Lower leg skin (tissue), 4 donors: ENCODE results near the gene MMS22L. TPM values are rescaled to one million over a fixed set of nuclear protein-coding genes. Genes with fewer than 3 reads are reported as not detected.

Experiments
- DNase-seq, 2 donors: peaks; one replicate each; pipeline ENCODE4 v3.0.0-alpha.2; 2019; ENCODE audit warnings: low spot score in 2 of 2
- H3K4me3 ChIP-seq: fragments of 200-600 bp; sonication (generic); 2 replicates; pipeline ENCODE4 v1.5.1; 2017; ENCODE audit warnings: mild to moderate bottlenecking, low read depth; ENCODE audit not compliant: poor library complexity, severe bottlenecking
- CTCF ChIP-seq, 3 donors: fragments of 450-650 bp; IDR thresholded peaks; one replicate each; pipeline ENCODE4 v1.5.1; 2016; ENCODE audit warnings: antibody characterized with exemption in 3 of 3, mild to moderate bottlenecking in 3 of 3, moderate library complexity in 2 of 3
- POLR2A ChIP-seq, 2 donors: fragments of 450-650 bp; IDR thresholded peaks; one replicate each; pipeline ENCODE4 v1.6.1; 2016 to 2017; ENCODE audit warnings: antibody characterized with exemption in 2 of 2, mild to moderate bottlenecking in 1 of 2, moderate library complexity in 1 of 2
- WGBS, 2 donors: methylation state at CpG; one replicate each; pipeline ENCODE4 v1.1.5; 2018; 5-methylcytosine and 5-hydroxymethylcytosine counted together
- intact Hi-C: fragments of 100-400 bp; cut with DNase I; formaldehyde crosslinking; loops from one replicate; pipeline ENCODE4 v1.15.0; 2023; ENCODE audit warnings: low total_unique reads
- total RNA-seq, 4 donors: library from RNA; depleted of rRNA; stranded (reverse); fragments of >200 nt; gene quantifications; one replicate each; pipeline ENCODE4 v1.1.0, GENCODE V29; 2016

MMS22L gene
- total RNA-seq, 4 donors from 2014 or later = 3.5 to 31.7 (median 11.7) TPM

GRCh38 chr6:97222903-97223302, 60.1 kb downstream of the MMS22L start:
- intact Hi-C loops = no loop called here
- H3K4me3 ChIP-seq = no peak overlapping the region
- 78 to 81% methylated on average over 2 of the region's 2 CpGs for WGBS, 2 donors
- no peak for TF ChIP-seq POLR2A (IDR thresholded peaks at IDR 0.05)
- TF ChIP-seq CTCF (IDR thresholded peaks at IDR 0.05) = no peak
- DNase-seq = no peak

GRCh38 chr6:97218912-97219311, 64.1 kb downstream of the MMS22L start:
- 85 to 96% methylated on average over 4 of the region's 4 CpGs for WGBS, 2 donors
- no peak overlapping the region for H3K4me3 ChIP-seq
- no peak for DNase-seq
- intact Hi-C loops = no loop called here
- TF ChIP-seq CTCF (IDR thresholded peaks at IDR 0.05) (no peak), POLR2A (IDR thresholded peaks at IDR 0.05) (no peak)

- H3K4me3 ChIP-seq = no peak overlapping the region
- TF ChIP-seq CTCF (IDR thresholded peaks at IDR 0.05) (no peak), POLR2A (IDR thresholded peaks at IDR 0.05) (no peak)
- intact Hi-C loops = no loop called here
- DNase-seq = no peak
- 63 to 65% methylated on average over 6 of the region's 6 CpGs for WGBS, 2 donors
Observed at GRCh38 chr6:97215157-97215769, 67.8 kb downstream of the MMS22L start.

GRCh38 chr6:97214671-97215070, 68.3 kb downstream of the MMS22L start:
- no peak overlapping the region for H3K4me3 ChIP-seq
- WGBS, 2 donors = 69 to 90% methylated on average over 2 of the region's 2 CpGs
- intact Hi-C loops = no loop called here
- no peak for TF ChIP-seq POLR2A (IDR thresholded peaks at IDR 0.05)
- TF ChIP-seq CTCF (IDR thresholded peaks at IDR 0.05) = no peak
- no peak for DNase-seq

GRCh38 chr6:97207383-97207782, 75.6 kb downstream of the MMS22L start:
- intact Hi-C loops = no loop called here
- H3K4me3 ChIP-seq = no peak overlapping the region
- TF ChIP-seq POLR2A (IDR thresholded peaks at IDR 0.05) = no peak
- no peak for TF ChIP-seq CTCF (IDR thresholded peaks at IDR 0.05)
- no peak for DNase-seq

GRCh38 chr6:97205966-97206365, 77.0 kb downstream of the MMS22L start:
- intact Hi-C loops = no loop called here
- H3K4me3 ChIP-seq = no peak overlapping the region
- DNase-seq = no peak
- TF ChIP-seq CTCF (IDR thresholded peaks at IDR 0.05) (no peak), POLR2A (IDR thresholded peaks at IDR 0.05) (no peak)
